Esophagus (tissue), 2 donors: Measurements from ENCODE around the gene BTF3L4. TPM values are rescaled to one million over a fixed set of nuclear protein-coding genes. Genes with fewer than 3 reads are reported as not detected.
"Not testable (repeated sequence)": the region's sequence is repeated elsewhere in the genome, so short reads cannot be mapped to it uniquely, and the experiment has no call there.

Experiments
- H3K27ac ChIP-seq, 2 donors: one replicate each; pipeline ENCODE4 v1.5.1; 2013; ENCODE audit warnings: low read depth in 2 of 2, mild to moderate bottlenecking in 2 of 2, inconsistent platforms in 1 of 2, low read length in 1 of 2, moderate library complexity in 1 of 2
- H3K27me3 ChIP-seq, 2 donors: one replicate each; pipeline ENCODE4 v1.6.1; 2013; ENCODE audit warnings: low read length in 2 of 2, control low read depth in 1 of 2, mild to moderate bottlenecking in 1 of 2; ENCODE audit not compliant: insufficient read depth in 2 of 2, control insufficient read depth in 1 of 2
- H3K36me3 ChIP-seq, 2 donors: one replicate each; pipeline ENCODE4 v1.6.1; 2013; ENCODE audit warnings: low read length in 1 of 2; ENCODE audit not compliant: control insufficient read depth in 2 of 2, insufficient read depth in 2 of 2
- H3K4me1 ChIP-seq, 2 donors: one replicate each; pipeline ENCODE4 v1.6.1; 2013; ENCODE audit warnings: low read length in 1 of 2; ENCODE audit not compliant: control insufficient read depth in 2 of 2, insufficient read depth in 2 of 2
- H3K4me3 ChIP-seq, 2 donors: one replicate each; pipeline ENCODE4 v1.5.1; 2013; ENCODE audit warnings: low read length in 2 of 2, mild to moderate bottlenecking in 2 of 2, low read depth in 1 of 2, moderate library complexity in 1 of 2
- H3K9me3 ChIP-seq, 2 donors: one replicate each; pipeline ENCODE4 v1.6.1; 2013; ENCODE audit warnings: mild to moderate bottlenecking in 2 of 2, low read depth in 1 of 2, low read length in 1 of 2, moderate library complexity in 1 of 2; ENCODE audit not compliant: control insufficient read depth in 2 of 2, insufficient read depth in 1 of 2
- WGBS, 2 donors: extraction: QIAGEN DNeasy Blood & Tissue Kit; methylation state at CpG; one replicate each; pipeline ENCODE4 v1.1.7; 2013; 5-methylcytosine and 5-hydroxymethylcytosine counted together
- polyA plus RNA-seq, 2 donors: library from polyadenylated mRNA; stranded (reverse); fragments of 200-250 nt; gene quantifications; one replicate each; pipeline ENCODE4 v1.2.3, GENCODE V29; 2013
- donor health status: healthy with polysubstance abuse.
- donor health status: Bipolar disorder and iron deficiency.

Gene BTF3L4
- polyA plus RNA-seq, 2 donors: 26.8 to 34.2 TPM

DNA sequence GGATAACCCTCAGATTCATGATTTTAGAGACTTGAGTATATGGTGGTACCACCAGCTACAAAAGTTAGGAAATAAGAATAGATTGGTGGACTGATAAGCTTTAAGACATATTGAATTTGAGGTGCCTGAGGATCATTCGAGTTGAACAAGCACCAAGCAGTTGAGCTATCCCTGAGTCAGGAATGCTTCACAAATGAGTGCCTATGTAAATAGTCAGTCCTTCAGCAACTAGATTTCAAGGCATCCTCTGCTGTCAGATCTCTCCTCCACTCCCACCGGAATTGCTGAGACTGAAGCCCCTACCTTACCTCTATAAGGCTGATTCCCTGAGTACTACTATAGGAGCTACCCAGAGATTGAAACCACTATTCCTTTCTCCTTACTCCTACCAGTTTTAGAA is 7.1 kb downstream of the BTF3L4 start:
- Histone ChIP-seq H3K9me3 (no peaks in the 10 kb centered on the region), H3K36me3 (peaks cover 3 to 4% of the 10 kb centered on the region in 2 donors), H3K27me3 (no peaks in the 10 kb centered on the region), H3K27ac (no peak overlapping the region), H3K4me3 (no peak overlapping the region), H3K4me1 (no peaks in the 10 kb centered on the region)
- 88 to 91% methylated on average over 2 of the region's 2 CpGs for WGBS, 2 donors

GRCh38 chr1:52070704-52071103 is 14.6 kb downstream of the BTF3L4 start:
- H3K4me1 ChIP-seq: no peaks in the 10 kb centered on the region
- H3K27ac ChIP-seq: no peak overlapping the region
- no peaks in the 10 kb centered on the region for H3K27me3 ChIP-seq
- H3K4me3 ChIP-seq: no peak overlapping the region
- 87 to 93% methylated on average over 4 of the region's 4 CpGs for WGBS, 2 donors
- no peaks in the 10 kb centered on the region for H3K9me3 ChIP-seq
- H3K36me3 ChIP-seq: no peaks in the 10 kb centered on the region

DNA sequence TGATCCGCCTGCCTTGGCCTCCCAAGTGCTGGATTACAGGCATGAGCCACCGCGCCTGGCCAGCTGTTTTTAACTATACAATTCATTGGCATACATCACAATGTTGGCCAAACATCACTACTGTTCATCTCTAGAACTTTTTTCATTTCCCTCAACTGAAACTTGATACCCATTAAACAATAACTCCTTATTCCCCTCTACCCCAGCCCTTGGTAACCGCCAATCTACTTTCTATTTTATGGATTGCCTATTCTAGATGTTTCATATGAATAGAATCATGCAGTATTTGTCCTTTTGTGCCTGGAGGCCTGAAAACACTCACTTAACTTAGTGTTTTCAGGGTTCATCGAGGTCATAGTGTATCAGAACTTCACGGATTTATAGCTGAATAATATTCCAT is 16.2 kb downstream of the BTF3L4 start:
- Histone ChIP-seq H3K36me3 (no peaks in the 10 kb centered on the region), H3K4me1 (no peaks in the 10 kb centered on the region), H3K4me3 (no peak overlapping the region), H3K27ac (no peak overlapping the region), H3K9me3 (no peaks in the 10 kb centered on the region), H3K27me3 (no peaks in the 10 kb centered on the region)
- WGBS, 2 donors: 80 to 85% methylated on average over 6 of the region's 6 CpGs

GRCh38 chr1:52077277-52077676 is 21.2 kb downstream of the BTF3L4 start:
- H3K27me3 ChIP-seq, H3K27ac ChIP-seq, H3K9me3 ChIP-seq, H3K36me3 ChIP-seq, H3K4me3 ChIP-seq, H3K4me1 ChIP-seq: not testable (repeated sequence)
- WGBS, 2 donors: 96 to 97% methylated on average over 6 of the region's 6 CpGs

DNA sequence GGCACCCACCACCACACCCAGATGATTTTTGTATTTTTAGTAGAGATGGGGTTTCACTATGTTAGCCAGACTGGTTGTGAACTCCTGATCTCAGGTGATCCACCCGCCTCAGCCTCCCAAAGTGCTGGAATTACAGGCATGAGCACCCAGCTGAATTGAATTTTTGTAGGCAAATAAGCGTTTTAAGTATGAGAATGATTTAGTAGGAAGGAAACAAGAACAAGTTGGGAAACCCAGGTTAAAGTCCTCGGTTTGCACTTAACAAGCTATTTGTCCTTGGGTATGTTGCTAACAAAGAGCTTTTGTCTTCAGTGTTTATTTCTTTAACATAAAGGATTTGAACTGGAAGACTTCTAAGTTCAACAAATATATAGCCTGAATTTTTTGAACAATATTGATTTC is 23.9 kb downstream of the BTF3L4 start:
- WGBS, 2 donors: 66 to 81% methylated on average over 3 of the region's 3 CpGs
- Histone ChIP-seq H3K27ac (no peak overlapping the region), H3K4me3 (no peak overlapping the region), H3K36me3 (peaks cover 0 to 2% of the 10 kb centered on the region in 2 donors), H3K4me1 (no peaks in the 10 kb centered on the region), H3K27me3 (no peaks in the 10 kb centered on the region), H3K9me3 (no peaks in the 10 kb centered on the region)

DNA sequence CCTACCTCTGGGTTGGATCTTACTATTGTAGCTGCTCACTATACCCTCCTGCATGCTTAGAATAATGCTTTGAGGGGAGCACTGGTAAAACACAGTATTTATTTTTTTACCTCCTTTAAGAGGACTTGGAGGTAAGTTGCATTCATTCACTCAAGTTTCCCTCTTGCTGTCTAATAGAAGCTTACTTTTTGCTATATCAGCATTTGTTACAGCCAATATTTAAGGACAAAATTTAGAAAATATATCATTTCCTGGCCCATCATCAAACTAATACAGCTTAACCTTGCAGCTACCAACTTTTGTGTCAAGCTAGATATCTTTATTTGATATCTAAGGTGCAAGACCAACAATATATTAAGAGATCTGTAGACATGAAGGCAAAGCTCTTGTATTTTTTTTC is 31.8 kb downstream of the BTF3L4 start:
- H3K4me3 ChIP-seq, H3K36me3 ChIP-seq, H3K27me3 ChIP-seq, H3K9me3 ChIP-seq, H3K27ac ChIP-seq, H3K4me1 ChIP-seq: not testable (repeated sequence)

DNA sequence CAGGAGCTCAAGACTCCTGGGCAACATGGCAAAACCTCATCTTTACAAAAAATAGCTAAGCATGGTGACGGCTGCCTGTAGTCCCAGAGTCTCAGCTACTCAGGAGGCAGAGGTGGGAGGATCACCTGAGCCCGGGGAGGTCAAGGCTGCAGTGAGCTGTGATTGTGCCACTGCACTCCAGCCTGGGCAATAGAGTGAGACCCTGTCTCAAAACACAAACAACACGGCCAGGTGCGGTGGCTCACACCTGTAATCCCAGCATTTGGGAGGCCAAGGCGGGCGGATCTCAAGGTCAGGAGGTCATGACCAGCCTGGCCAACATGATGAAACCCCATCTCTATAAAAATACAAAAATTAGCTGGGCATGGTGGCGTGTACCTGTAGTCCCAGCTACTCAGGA is 38.2 kb downstream of the BTF3L4 start:
- H3K27ac ChIP-seq, H3K4me3 ChIP-seq, H3K27me3 ChIP-seq, H3K4me1 ChIP-seq, H3K36me3 ChIP-seq, H3K9me3 ChIP-seq: not testable (repeated sequence)
- WGBS, 2 donors: 92 to 93% methylated on average over 7 of the region's 7 CpGs

DNA sequence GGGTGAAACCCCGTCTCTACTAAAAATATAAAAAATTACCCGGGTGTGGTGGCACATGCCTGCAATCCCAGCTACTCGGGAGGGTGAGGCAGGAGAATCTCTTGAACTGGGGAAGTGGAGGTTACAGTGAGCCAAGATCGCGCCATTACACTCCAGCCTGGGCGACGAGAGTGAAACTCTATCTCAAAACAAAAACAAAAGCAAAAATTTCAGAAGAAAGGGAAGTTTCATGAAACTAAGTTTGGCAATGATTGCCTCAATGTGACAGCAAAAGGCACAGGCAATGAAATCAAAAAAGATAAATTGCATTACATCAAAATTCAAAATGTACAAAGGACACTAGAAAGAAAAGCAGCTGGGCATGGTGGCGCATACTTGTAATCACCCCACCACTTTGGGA is 40.1 kb downstream of the BTF3L4 start:
- Histone ChIP-seq H3K4me3 (no peak overlapping the region), H3K36me3 (no peaks in the 10 kb centered on the region), H3K27ac (no peak overlapping the region), H3K27me3 (no peaks in the 10 kb centered on the region), H3K4me1 (no peaks in the 10 kb centered on the region), H3K9me3 (no peaks in the 10 kb centered on the region)
- WGBS, 2 donors: 66 to 71% methylated on average over 8 of the region's 8 CpGs

DNA sequence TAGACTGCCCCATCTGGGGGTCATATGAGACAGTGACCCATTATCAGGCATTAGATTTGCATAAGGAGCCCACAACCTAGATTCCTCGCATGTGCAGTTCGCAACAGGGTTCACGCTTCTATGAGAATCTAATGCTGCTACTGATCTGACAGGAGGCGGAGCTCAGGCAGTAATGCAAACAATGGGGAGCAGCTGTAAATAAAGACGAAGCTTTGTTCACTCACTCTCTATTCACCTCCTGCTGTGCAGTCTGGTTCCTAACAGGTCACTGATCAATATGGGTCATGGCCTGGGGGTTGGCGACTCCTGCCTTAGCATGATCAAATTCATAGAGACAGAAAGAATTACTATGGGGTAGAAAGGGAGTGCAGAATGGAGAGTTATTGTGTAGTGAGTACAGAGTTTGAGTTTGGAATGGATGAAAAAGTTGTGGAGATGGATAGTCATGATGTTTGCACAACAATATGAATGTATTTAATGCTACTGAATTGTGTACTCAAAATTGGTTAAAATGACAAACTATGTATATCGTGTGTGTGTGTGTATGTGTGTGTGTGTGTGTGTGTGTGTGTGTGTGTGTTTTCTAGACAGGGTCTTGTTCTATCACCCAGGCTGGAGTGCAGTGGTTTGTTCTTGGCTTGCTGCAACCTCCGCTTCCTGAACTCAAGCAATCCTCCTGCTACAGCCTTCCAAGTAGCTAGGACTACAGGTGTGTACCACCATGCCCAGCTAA is 42.2 kb downstream of the BTF3L4 start:
- no peaks in the 10 kb centered on the region for H3K4me1 ChIP-seq
- no peak overlapping the region for H3K4me3 ChIP-seq
- no peak overlapping the region for H3K27ac ChIP-seq
- 41 to 47% methylated on average over 8 of the region's 8 CpGs for WGBS, 2 donors
- no peaks in the 10 kb centered on the region for H3K9me3 ChIP-seq
- H3K36me3 ChIP-seq: no peaks in the 10 kb centered on the region
- H3K27me3 ChIP-seq: no peaks in the 10 kb centered on the region

DNA sequence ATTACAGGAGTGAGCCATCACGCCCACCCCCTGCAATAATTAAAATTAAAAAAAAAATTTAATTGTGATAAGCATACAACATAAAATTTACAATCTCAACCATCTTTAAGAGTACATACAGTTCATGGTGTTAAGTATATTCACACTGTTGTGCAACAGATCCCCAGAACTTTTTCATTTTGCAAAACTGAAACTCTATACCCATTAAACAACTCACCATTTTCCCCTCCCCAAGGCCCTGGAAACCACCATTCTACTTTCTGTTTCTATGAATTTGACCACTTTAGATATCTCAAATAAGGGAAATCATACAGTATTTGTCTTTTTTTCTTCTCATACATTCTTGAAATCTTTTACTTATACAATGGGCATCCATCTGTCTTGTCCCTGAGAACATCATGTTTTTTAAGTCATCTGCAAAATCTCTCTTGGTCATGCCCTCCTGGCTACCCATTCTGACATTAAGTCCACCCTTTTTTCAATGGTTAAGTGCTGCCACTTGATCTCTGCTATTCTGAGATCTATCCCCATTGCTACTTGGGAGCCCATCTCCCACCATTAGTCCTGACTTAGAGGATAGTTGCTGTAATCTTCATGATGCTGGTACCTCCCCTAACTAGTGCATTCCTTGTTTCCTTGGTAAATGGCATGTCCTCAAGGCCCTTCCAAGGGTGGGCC is 46.4 kb downstream of the BTF3L4 start:
- H3K27ac ChIP-seq: no peak overlapping the region
- H3K27me3 ChIP-seq: no peaks in the 10 kb centered on the region
- H3K36me3 ChIP-seq: no peaks in the 10 kb centered on the region
- no peaks in the 10 kb centered on the region for H3K9me3 ChIP-seq
- 88 to 100% methylated on average over 1 of the region's 1 CpG for whole genome bisulfite sequencing, 2 donors
- no peaks in the 10 kb centered on the region for H3K4me1 ChIP-seq
- no peak overlapping the region for H3K4me3 ChIP-seq
